ENCODE data around the gene FALEC. TPM values are rescaled to one million over a fixed set of nuclear protein-coding genes. Genes with fewer than 3 reads are reported as not detected.

The FALEC gene
- polyA plus RNA-seq, 2 of the 4 experiments (the other 2 are of a cell fraction): 0.36 to 0.80 TPM

- TF ChIP-seq, protein P1, sequence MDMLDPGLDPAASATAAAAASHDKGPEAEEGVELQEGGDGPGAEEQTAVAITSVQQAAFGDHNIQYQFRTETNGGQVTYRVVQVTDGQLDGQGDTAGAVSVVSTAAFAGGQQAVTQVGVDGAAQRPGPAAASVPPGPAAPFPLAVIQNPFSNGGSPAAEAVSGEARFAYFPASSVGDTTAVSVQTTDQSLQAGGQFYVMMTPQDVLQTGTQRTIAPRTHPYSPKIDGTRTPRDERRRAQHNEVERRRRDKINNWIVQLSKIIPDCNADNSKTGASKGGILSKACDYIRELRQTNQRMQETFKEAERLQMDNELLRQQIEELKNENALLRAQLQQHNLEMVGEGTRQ (IDR thresholded peaks at IDR 0.05): no peak
- TF ChIP-seq, protein P2, sequence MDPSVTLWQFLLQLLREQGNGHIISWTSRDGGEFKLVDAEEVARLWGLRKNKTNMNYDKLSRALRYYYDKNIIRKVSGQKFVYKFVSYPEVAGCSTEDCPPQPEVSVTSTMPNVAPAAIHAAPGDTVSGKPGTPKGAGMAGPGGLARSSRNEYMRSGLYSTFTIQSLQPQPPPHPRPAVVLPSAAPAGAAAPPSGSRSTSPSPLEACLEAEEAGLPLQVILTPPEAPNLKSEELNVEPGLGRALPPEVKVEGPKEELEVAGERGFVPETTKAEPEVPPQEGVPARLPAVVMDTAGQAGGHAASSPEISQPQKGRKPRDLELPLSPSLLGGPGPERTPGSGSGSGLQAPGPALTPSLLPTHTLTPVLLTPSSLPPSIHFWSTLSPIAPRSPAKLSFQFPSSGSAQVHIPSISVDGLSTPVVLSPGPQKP (IDR thresholded peaks at IDR 0.05; ENCODE audit: low read depth, low read length): no peak
- TF ChIP-seq HOXB13 (CRISPR knock-in tag; IDR thresholded peaks at IDR 0.05; ENCODE audit: low read depth) (no peak), SREBF2 (IDR thresholded peaks at IDR 0.05) (no peak), FOXS1 (CRISPR knock-in tag; IDR thresholded peaks at IDR 0.05) (no peak), ZC3H11A (IDR thresholded peaks at IDR 0.05) (no peak), BCL3 (IDR thresholded peaks at IDR 0.05) (no peak)
- TF ChIP-seq, protein P3, sequence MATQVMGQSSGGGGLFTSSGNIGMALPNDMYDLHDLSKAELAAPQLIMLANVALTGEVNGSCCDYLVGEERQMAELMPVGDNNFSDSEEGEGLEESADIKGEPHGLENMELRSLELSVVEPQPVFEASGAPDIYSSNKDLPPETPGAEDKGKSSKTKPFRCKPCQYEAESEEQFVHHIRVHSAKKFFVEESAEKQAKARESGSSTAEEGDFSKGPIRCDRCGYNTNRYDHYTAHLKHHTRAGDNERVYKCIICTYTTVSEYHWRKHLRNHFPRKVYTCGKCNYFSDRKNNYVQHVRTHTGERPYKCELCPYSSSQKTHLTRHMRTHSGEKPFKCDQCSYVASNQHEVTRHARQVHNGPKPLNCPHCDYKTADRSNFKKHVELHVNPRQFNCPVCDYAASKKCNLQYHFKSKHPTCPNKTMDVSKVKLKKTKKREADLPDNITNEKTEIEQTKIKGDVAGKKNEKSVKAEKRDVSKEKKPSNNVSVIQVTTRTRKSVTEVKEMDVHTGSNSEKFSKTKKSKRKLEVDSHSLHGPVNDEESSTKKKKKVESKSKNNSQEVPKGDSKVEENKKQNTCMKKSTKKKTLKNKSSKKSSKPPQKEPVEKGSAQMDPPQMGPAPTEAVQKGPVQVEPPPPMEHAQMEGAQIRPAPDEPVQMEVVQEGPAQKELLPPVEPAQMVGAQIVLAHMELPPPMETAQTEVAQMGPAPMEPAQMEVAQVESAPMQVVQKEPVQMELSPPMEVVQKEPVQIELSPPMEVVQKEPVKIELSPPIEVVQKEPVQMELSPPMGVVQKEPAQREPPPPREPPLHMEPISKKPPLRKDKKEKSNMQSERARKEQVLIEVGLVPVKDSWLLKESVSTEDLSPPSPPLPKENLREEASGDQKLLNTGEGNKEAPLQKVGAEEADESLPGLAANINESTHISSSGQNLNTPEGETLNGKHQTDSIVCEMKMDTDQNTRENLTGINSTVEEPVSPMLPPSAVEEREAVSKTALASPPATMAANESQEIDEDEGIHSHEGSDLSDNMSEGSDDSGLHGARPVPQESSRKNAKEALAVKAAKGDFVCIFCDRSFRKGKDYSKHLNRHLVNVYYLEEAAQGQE (IDR thresholded peaks at IDR 0.05): peak; percentile 34; the same call in 1 of the 2 replicates
Measured at GRCh38 chr1:150575518-150576366, 60.2 kb downstream of the FALEC start (continued).

GRCh38 chr1:150576367-150576711, 60.8 kb downstream of the FALEC start:
- WGBS (ENCODE audit: missing lambda C conversion rate): 9% methylated on average over 4 of the region's 4 CpGs
- Histone ChIP-seq H3K4me2 (peak overlapping the region; percentile 74), H3K9me3 (no peaks in the 10 kb centered on the region), H3K4me1 (peaks cover 55% of the 10 kb centered on the region), H3K4me3 (peak overlapping the region; percentile 91), H3K27ac (peak overlapping the region in 1 of 2 experiments; percentile 98; a peak in 2 of 6 replicates)
- TF ChIP-seq HOXB5 (CRISPR knock-in tag; IDR thresholded peaks at IDR 0.05): 0 out of 2 replicates have a peak, but pooled peaks have one; percentile 8
- TF ChIP-seq RARB (CRISPR knock-in tag; IDR thresholded peaks at IDR 0.05): peak; percentile 10; the same call in 1 of the 2 replicates
- no peak for TF ChIP-seq ZFP36 (IDR thresholded peaks at IDR 0.05; ENCODE audit: borderline replicate concordance, partially characterized antibody)
- no peak for TF ChIP-seq ZSCAN20 (CRISPR knock-in tag; IDR thresholded peaks at IDR 0.05)
- TF ChIP-seq MAFK (IDR thresholded peaks at IDR 0.05; ENCODE audit: partially characterized antibody): no peak
- CTCF ChIA-PET: interaction anchor here (1.2 to 7.4 kb wide), 3 partner anchors 12 to 237 kb away, joined by 4 to 140 read pairs (median 6); no protein-coding TSS in a partner anchor
- FAIRE-seq (no peak), ATAC-seq (no peak), DNase-seq (ENCODE audit: low read depth in 1 of 2, low spot score in 1 of 2) (no peak)
- POLR2A ChIA-PET: interaction anchor here (3.8 to 6.3 kb wide), 2 partner anchors 7 to 13 kb away, joined by 84 to 201 read pairs; no protein-coding TSS in a partner anchor
